Heart left ventricle (tissue), 13 donors: ENCODE data around the gene THOC6.

Experiments used
- CTCF ChIP-seq, 12 donors: fragments of 200-600 bp; sonication (generic) in 4 of 12; IDR thresholded peaks; one replicate each; pipeline versions ENCODE4 v1.5.0 to v1.8.0; 2018 to 2022; ENCODE audit warnings: antibody characterized with exemption in 12 of 12, mild to moderate bottlenecking in 5 of 12
- POLR2A ChIP-seq, 2 donors: fragments of 450-650 bp; IDR thresholded peaks; one replicate each; pipeline ENCODE4 v1.6.1; 2017; ENCODE audit warnings: antibody characterized with exemption in 2 of 2, mild to moderate bottlenecking in 2 of 2, moderate library complexity in 2 of 2
- donor health status: ischemic (EF 13 %, LVEDD 7.1; RV severe dilation, severe dysfunction).
- donor health status: DM: no; HTN: yes; CAD: no.
- donor health status: DM: no; HTN: no; CAD: no.
- donor health status: ischemic (EF 25% LVEDD 6.9; RV normal size, moderate dysfunction).
- donor health status: ischemic (EF 25% LVEDD 5.7; RV mildly dilated, moderate dysfunction).
- donor health status: ischemic (EF 35%, LVEDD 5.7; RV mildly dilated, moderate dysfunction).
- donor health status: nonischemic (EF 11% LVEDD 7.7; RV severe dilation, severe dysfunction).
- donor health status: DM: yes; HTN: yes; CAD: no.
- donor health status: PGD.
- donor health status: ischemic (EF 29% LVEDD 5.4; RV normal size, mild dysfunction).
- donor health status: nonischemic (EF 23%, LVEDD 6.1; RV moderate dilation, normal function).

DNA sequence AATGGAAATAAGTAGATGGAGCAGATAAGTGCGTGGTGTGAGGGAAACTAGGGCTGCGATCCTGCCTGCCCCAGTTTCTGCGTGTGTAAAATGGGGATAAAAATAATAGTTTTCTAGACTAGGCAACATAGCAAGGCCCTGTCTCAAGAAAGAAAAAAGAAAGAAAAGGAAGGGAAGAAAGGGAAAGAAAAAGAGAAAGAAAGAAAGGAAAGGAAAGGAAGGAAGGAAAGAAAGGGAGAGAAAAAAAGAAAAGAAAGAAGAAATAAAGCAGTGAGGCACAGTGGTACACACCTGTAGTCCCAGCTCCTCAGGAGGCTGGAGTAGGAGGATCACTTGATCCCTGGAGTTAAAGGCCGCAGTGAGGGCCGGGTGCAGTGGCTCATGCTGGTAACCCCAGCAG lies 41.4 kb upstream of the THOC6 start:
- no peak for TF ChIP-seq CTCF (IDR thresholded peaks at IDR 0.05)
- TF ChIP-seq POLR2A (IDR thresholded peaks at IDR 0.05), result no peak
